K562 (cell line): ENCODE results near the gene PCK2. TPM values are rescaled to one million over a fixed set of nuclear protein-coding genes. Genes with fewer than 3 reads are reported as not detected.

Experiments used
- ATAC-seq: fragments of 200-7000 bp; cut with Tn5 transposase; 3 replicates; pipeline ENCODE4 v1.9.1; 2020; ENCODE audit warnings: moderate library complexity
- BruUV-seq: library from RNA; stranded (reverse); fragments of 400-500 nt; replicated peaks from 2 replicates; lab custom pipeline; 2021; lab: Mats Ljungman, UMichigan
- CTCF ChIA-PET: fragments of 300-600 bp; formaldehyde crosslinking; extraction: SDS; loops from one replicate; lab custom pipeline; 2021; ENCODE audit warnings: low intra/inter-chr PET ratio; lab: Yijun Ruan, JAX
- POLR2A ChIA-PET: fragments of 300-600, 350-650 bp; sonication (Branson Sonifier 250); formaldehyde crosslinking; extraction: SDS; loops from one replicate; lab custom pipeline; 2021; ENCODE audit warnings: antibody characterized with exemption, inconsistent platforms; lab: Yijun Ruan, JAX
- DNase-seq, 4 experiments: peaks; one replicate each; pipeline versions ENCODE4 v3.0.0 to v3.0.0-alpha.2; 2011 to 2018; ENCODE audit warnings: low spot score in 3 of 4, mixed read lengths in 3 of 4; ENCODE audit errors: extremely low read depth in 1 of 4
- FAIRE-seq: peaks from 2 replicates; lab custom pipeline; 2011; peaks lifted over from hg19 to GRCh38; lab: Jason Lieb, UNC
- H2AFZ ChIP-seq: 2 replicates; pipeline ENCODE4 v1.6.0; 2011; ENCODE audit warnings: low read depth, low read length, control low read depth, inconsistent platforms
- H3K27ac ChIP-seq: fragments of 200-600 bp; 3 replicates; pipeline ENCODE4 v1.8.0; 2011; ENCODE audit warnings: low read depth, mild to moderate bottlenecking, control low read depth, inconsistent platforms, low read length, moderate library complexity, mixed read lengths; ENCODE audit errors: extremely low read depth
- H3K27me3 ChIP-seq, 2 experiments: fragments of 300-600 bp in 1 of 2; 2 replicates in 1 of 2; 3 replicates in 1 of 2; pipeline versions ENCODE4 v1.6.0 to v1.8.0; 2011; ENCODE audit warnings: inconsistent platforms in 2 of 2, low read length in 2 of 2, mild to moderate bottlenecking in 1 of 2, mixed read lengths in 1 of 2, moderate library complexity in 1 of 2; ENCODE audit not compliant: control insufficient read depth in 2 of 2, insufficient read depth in 2 of 2
- H3K36me3 ChIP-seq: fragments of 300-600 bp; 3 replicates; pipeline ENCODE4 v1.8.0; 2011; ENCODE audit warnings: mild to moderate bottlenecking, low read length, inconsistent platforms; ENCODE audit not compliant: control insufficient read depth, insufficient read depth
- H3K4me1 ChIP-seq, 2 experiments: fragments of 200-600 bp in 1 of 2; replicated peaks in 1 of 2; 2 replicates in 1 of 2; 3 replicates in 1 of 2; pipeline versions ENCODE4 v1.5.1 to v1.8.0; 2011; ENCODE audit warnings: inconsistent platforms in 2 of 2, low read length in 2 of 2, mild to moderate bottlenecking in 1 of 2, mixed read lengths in 1 of 2, moderate library complexity in 1 of 2; ENCODE audit not compliant: control insufficient read depth in 2 of 2, insufficient read depth in 2 of 2
- H3K4me2 ChIP-seq: 2 replicates; pipeline ENCODE4 v1.6.1; 2011; ENCODE audit warnings: low read length, control low read depth, inconsistent platforms, mixed read lengths; ENCODE audit not compliant: insufficient read depth
- H3K4me3 ChIP-seq: fragments of 200-600 bp; sonication (generic), shearing (Covaris generic); 2 replicates; pipeline ENCODE4 v1.5.1; 2016; ENCODE audit warnings: control low read depth, inconsistent platforms
- H3K79me2 ChIP-seq: fragments of 200-600 bp; 3 replicates; pipeline ENCODE4 v1.8.0; 2011; ENCODE audit warnings: low read length, inconsistent platforms; ENCODE audit not compliant: control insufficient read depth, insufficient read depth
- H3K9ac ChIP-seq, 2 experiments: 2 replicates each; pipeline versions ENCODE4 v1.6.0 to v1.6.1; 2011; ENCODE audit warnings: low read depth in 2 of 2, low read length in 2 of 2, control low read depth in 1 of 2, inconsistent platforms in 1 of 2, mild to moderate bottlenecking in 1 of 2, mixed read lengths in 1 of 2; ENCODE audit not compliant: insufficient read depth in 1 of 2
- H3K9me1 ChIP-seq: one replicate; pipeline ENCODE4 v1.6.0; 2011; ENCODE audit warnings: inconsistent platforms, mild to moderate bottlenecking, low read length, moderate library complexity; ENCODE audit not compliant: control insufficient read depth, insufficient read depth
- H3K9me3 ChIP-seq: replicated peaks from 2 replicates; pipeline ENCODE4 v1.5.1; 2011; ENCODE audit warnings: low read depth, low read length, inconsistent platforms; ENCODE audit not compliant: control insufficient read depth, insufficient read depth
- H4K20me1 ChIP-seq: replicated peaks from 2 replicates; pipeline ENCODE4 v1.6.1; 2011; ENCODE audit warnings: low read length, inconsistent platforms, mixed read lengths; ENCODE audit not compliant: control insufficient read depth, insufficient read depth
- HSF4 ChIP-seq: fragments of 250-450 bp; sonication (Bioruptor Pico); IDR thresholded peaks from 2 replicates; pipeline ENCODE4 v2.1.2; 2022; ENCODE audit warnings: mild to moderate bottlenecking, moderate library complexity, borderline replicate concordance
- SNRNP70 ChIP-seq: fragments of 200-400 bp; formaldehyde crosslinking; optimal IDR thresholded peaks from 2 replicates; pipeline ENCODE3; 2017; ENCODE audit warnings: low read depth, low read length
- STAG1 ChIP-seq: sonication (generic); formaldehyde crosslinking; IDR thresholded peaks from 2 replicates; pipeline ENCODE4 v1.5.0; 2020; ENCODE audit warnings: missing genetic modification reagents, borderline replicate concordance
- WGBS: fragments of 100-300 bp; shearing (Covaris generic); methylation state at CpG from one replicate; pipeline ENCODE4 v1.1.6; 2016; ENCODE audit warnings: low coverage, mixed read lengths; ENCODE audit not compliant: insufficient coverage; ENCODE audit errors: missing lambda C conversion rate; 5-methylcytosine and 5-hydroxymethylcytosine counted together
- in situ Hi-C: fragments of 300-500 bp; cut with MboI; formaldehyde crosslinking; loops from 4 replicates; pipeline ENCODE4 v1.15.0; 2018; ENCODE audit warnings: inconsistent platforms, mixed read lengths
- intact Hi-C: fragments of 100-400 bp; cut with micrococcal nuclease; formaldehyde crosslinking; loops from 2 replicates; pipeline ENCODE4 v1.14.2; 2022
- polyA plus RNA-seq, 8 experiments: library from polyadenylated mRNA; depleted of rRNA in 4 of 8; stranded (reverse) in 5 of 8; unstranded in 3 of 8; fragments of >200 nt; fragmentation: Nextera tagmentation in 2 of 8; fragmentation: Illumina TruSeq in 1 of 8; extraction: Ambion mirVana in 2 of 8; extraction: Trizol in 1 of 8; gene quantifications; 2 replicates each; pipeline versions ENCODE4 v1.2.1 to v1.2.3, GENCODE V29; 2011 to 2014; ENCODE audit warnings: inconsistent platforms in 1 of 8, missing spikeins in 1 of 8
- total RNA-seq, 7 experiments: library from RNA; depleted of rRNA in 6 of 7; stranded (reverse); fragments of >200 nt in 6 of 7; fragmentation: Illumina TruSeq in 2 of 7; extraction: Trizol in 2 of 7; gene quantifications; 2 replicates each; pipeline versions ENCODE4 v1.2.1 to v1.2.3, GENCODE V29; 2011 to 2021; ENCODE audit warnings: low replicate concordance in 1 of 7
- TF ChIP-seq, protein P1 (sequence below), 2 experiments: fragments of 450-650 bp in 1 of 2; IDR thresholded peaks; 2 replicates each; pipeline ENCODE4 v1.6.1; 2011 to 2017; ENCODE audit warnings: low read depth in 2 of 2, antibody characterized with exemption in 1 of 2, borderline replicate concordance in 1 of 2, low read length in 1 of 2, mild to moderate bottlenecking in 1 of 2, mixed read lengths in 1 of 2; ENCODE audit not compliant: control insufficient read depth in 1 of 2
- TF ChIP-seq, protein P2 (sequence below): fragments of 250-450 bp; sonication (Bioruptor Pico); IDR thresholded peaks from 2 replicates; pipeline ENCODE4 v1.4.0; 2020; ENCODE audit warnings: mild to moderate bottlenecking

The PCK2 gene
- total and polyA plus RNA-seq, 9 of the 15 experiments (the other 6 are each of a cell fraction or from before 2014, with no cell fraction given): 3.3 to 60.9 (median 30.4) TPM

DNA sequence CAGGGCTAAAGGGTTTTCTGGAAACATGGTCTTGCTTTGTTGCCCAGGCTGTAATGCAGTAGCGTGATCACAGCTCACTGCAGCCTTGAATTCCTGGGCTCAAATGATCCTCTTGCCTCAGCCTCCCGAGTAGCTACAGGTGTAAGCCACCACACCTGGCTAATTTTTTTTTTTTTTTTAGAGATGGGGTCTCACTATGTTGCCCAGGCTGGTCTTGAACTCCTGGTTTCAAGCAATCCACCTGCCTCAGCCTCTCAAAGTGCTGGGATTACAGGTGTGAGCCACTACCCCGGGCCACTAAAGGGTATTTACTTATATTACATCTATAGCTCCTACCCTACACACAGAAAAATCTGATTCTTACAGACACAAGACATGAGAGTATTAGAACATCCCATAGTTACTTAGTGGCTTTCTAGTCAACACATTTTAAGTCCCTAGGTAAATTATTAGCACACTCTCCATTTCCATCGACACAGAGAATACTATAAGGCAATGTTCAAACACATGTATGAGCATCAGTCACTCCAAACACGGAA, 14.3 kb downstream of the PCK2 start:
- Histone ChIP-seq H3K9me1 (no peaks in the 10 kb centered on the region), H3K4me3 (no peak overlapping the region), H3K9ac (no peak overlapping the region), H3K27ac (no peak overlapping the region; the same call in 2 of the 3 replicates), H4K20me1 (no peaks in the 10 kb centered on the region), H3K4me2 (no peak overlapping the region), H2AFZ (peak overlapping the region; percentile 85), H3K27me3 (no peaks in the 10 kb centered on the region), H3K9me3 (no peaks in the 10 kb centered on the region; the same call in 1 of the 2 replicates), H3K36me3 (peaks cover 7% of the 10 kb centered on the region; the same call in 1 of the 3 replicates), H3K79me2 (no peaks in the 10 kb centered on the region), H3K4me1 (peaks cover 0 to 3% of the 10 kb centered on the region in 2 experiments; a peak in 2 of 5 replicates)
- ATAC-seq (no peak), DNase-seq (no peak), FAIRE-seq (no peak)
- ChIA-PET CTCF (interaction anchor here (0.9 kb wide), 1 partner anchor 50 kb away, joined by 7 read pairs; no protein-coding TSS in a partner anchor), POLR2A (interaction anchor here (0.6 to 4.8 kb wide), 4 partner anchors 13 to 105 kb away, joined by 3 to 29 read pairs (median 8); partner anchors contain the start of gene PCK2)
- BruUV-seq: no TSS peak
- intact Hi-C loops (loop anchor here (1.0 to 5.0 kb wide), 2 partner anchors 50 to 211 kb away; no protein-coding TSS in a partner anchor), in situ Hi-C loops (no loop called here)
- 20% methylated on average over 5 of the region's 5 CpGs for WGBS
- TF ChIP-seq, protein P1, sequence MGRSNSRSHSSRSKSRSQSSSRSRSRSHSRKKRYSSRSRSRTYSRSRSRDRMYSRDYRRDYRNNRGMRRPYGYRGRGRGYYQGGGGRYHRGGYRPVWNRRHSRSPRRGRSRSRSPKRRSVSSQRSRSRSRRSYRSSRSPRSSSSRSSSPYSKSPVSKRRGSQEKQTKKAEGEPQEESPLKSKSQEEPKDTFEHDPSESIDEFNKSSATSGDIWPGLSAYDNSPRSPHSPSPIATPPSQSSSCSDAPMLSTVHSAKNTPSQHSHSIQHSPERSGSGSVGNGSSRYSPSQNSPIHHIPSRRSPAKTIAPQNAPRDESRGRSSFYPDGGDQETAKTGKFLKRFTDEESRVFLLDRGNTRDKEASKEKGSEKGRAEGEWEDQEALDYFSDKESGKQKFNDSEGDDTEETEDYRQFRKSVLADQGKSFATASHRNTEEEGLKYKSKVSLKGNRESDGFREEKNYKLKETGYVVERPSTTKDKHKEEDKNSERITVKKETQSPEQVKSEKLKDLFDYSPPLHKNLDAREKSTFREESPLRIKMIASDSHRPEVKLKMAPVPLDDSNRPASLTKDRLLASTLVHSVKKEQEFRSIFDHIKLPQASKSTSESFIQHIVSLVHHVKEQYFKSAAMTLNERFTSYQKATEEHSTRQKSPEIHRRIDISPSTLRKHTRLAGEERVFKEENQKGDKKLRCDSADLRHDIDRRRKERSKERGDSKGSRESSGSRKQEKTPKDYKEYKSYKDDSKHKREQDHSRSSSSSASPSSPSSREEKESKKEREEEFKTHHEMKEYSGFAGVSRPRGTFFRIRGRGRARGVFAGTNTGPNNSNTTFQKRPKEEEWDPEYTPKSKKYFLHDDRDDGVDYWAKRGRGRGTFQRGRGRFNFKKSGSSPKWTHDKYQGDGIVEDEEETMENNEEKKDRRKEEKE (IDR thresholded peaks at IDR 0.05; ENCODE audit: borderline replicate concordance in 1 of 2, control insufficient read depth in 1 of 2, low read depth in 2 of 2, low read length in 1 of 2): no peak
- no peak for TF ChIP-seq STAG1 (CRISPR knock-in tag)
- TF ChIP-seq SNRNP70: no peak
- TF ChIP-seq HSF4 (CRISPR knock-in tag): no peak
- TF ChIP-seq, protein P2, sequence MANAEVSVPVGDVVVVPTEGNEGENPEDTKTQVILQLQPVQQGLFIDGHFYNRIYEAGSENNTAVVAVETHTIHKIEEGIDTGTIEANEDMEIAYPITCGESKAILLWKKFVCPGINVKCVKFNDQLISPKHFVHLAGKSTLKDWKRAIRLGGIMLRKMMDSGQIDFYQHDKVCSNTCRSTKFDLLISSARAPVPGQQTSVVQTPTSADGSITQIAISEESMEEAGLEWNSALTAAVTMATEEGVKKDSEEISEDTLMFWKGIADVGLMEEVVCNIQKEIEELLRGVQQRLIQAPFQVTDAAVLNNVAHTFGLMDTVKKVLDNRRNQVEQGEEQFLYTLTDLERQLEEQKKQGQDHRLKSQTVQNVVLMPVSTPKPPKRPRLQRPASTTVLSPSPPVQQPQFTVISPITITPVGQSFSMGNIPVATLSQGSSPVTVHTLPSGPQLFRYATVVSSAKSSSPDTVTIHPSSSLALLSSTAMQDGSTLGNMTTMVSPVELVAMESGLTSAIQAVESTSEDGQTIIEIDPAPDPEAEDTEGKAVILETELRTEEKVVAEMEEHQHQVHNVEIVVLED: no peak
